HFF-Myc (cell line): ENCODE results near the gene NR2C2.

Experiments used
- DNase-seq: peaks from one replicate; pipeline ENCODE4 v3.0.0-alpha.2; 2011; ENCODE audit warnings: low read depth; ENCODE audit errors: extremely low read depth
- H3K4me3 ChIP-seq: replicated peaks from 2 replicates; pipeline ENCODE4 v1.5.1; 2011; ENCODE audit warnings: low read depth, mild to moderate bottlenecking, control low read depth, low read length
- CTCF ChIP-seq: IDR thresholded peaks from 2 replicates; pipeline ENCODE4 v1.5.1; 2012; ENCODE audit warnings: mild to moderate bottlenecking, low read depth, low read length, control low read depth; ENCODE audit errors: missing control alignments

NR2C2 gene

GRCh38 chr3:14913926-14914778 is 33.2 kb upstream of the NR2C2 start:
- DNase-seq: no peak
- H3K4me3 ChIP-seq: no peak overlapping the region
- no peak for TF ChIP-seq CTCF

DNA sequence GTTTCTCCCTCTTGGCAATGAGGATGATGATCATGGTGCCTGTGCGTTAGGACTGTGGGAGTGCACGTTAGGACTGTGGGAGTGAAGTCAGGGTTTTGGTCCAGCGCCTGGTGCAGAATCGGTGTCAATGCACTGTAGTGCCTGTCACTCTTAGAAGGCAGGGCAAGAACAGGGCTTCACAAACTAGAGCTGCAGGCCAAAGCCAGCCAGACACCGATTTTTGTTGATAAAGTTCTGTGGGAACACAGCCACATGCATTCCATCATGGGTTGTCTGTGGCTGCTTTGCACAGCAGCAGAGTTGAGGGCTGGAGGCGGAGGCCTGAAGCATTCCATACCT is 32.6 kb upstream of the NR2C2 start:
- H3K4me3 ChIP-seq: no peak overlapping the region
- DNase-seq: no peak
- no peak for TF ChIP-seq CTCF

- H3K4me3 ChIP-seq: no peak overlapping the region
Observed at GRCh38 chr3:14915636-14916222, 31.7 kb upstream of the NR2C2 start.

DNA sequence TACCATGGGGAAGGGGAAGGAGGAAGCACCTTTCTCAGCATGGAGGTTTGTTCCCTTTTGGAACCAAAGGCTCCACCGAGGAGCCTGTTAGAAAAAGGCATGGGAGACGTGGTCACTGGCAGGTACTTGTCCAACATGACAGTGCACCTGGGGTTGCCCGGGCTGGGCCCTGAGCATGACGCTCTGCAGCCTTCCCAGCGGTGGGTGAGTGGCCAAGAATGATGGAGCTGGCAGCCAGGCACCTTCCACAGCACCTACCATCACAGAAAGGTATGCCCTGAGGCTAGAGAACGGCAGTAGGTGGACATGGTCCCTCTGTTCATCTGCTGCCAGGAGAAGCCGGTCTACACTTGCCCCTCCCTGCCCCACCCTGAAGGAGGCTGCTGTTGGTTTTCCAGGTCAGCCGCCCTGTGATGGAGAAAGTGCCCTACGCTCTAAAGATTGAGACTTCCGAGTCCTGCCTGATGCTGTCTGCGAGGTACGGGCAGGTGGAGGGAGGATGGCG is 29.0 kb upstream of the NR2C2 start:
- DNase-seq: no peak
- H3K4me3 ChIP-seq: no peak overlapping the region
- TF ChIP-seq CTCF: no peak

More at GRCh38 chr3:14915636-14916222, 31.7 kb upstream of the NR2C2 start:
- no peak for TF ChIP-seq CTCF
- no peak for DNase-seq

DNA sequence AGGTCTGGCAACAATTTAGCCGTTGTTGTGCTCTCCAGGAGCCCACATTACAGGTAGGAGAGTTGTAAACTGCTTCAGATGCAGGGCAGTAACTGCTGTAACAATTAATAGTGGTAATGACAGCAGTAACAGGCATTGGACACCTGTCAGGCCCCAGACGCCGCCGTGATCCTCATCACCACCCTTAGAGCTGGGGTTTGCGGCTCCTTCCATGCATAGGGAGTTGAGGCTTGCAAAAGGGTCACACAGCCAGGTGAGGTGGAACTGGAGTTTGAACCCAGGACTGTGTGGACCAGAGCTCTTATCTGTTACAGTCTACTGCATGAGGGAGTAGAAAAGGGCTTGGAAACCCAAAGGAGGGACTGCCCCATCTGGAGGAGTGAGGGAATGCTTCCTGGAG is 26.8 kb upstream of the NR2C2 start:
- no peak for DNase-seq
- no peak overlapping the region for H3K4me3 ChIP-seq
- no peak for TF ChIP-seq CTCF

- no peak overlapping the region for H3K4me3 ChIP-seq
- TF ChIP-seq CTCF: peak; percentile 91
- DNase-seq: peak; percentile 70
Observed at GRCh38 chr3:14921034-14921616, 26.3 kb upstream of the NR2C2 start.
